Activated CD4-positive, CD25-positive, alpha-beta regulatory T cell (primary cell): ENCODE data around the gene LCP2.

Source experiments
- DNase-seq, 4 experiments: peaks; one replicate each; lab custom pipeline; 2025; lab: John Stamatoyannopoulos, UW

Gene LCP2

GRCh38 chr5:170315154-170315553, 17.6 kb upstream of the LCP2 start:
- DNase-seq: no peak

GRCh38 chr5:170314541-170315095, 17.0 kb upstream of the LCP2 start:
- DNase-seq: no peak

GRCh38 chr5:170313816-170314215, 16.2 kb upstream of the LCP2 start:
- DNase-seq: no peak

GRCh38 chr5:170313344-170313743, 15.8 kb upstream of the LCP2 start:
- DNase-seq: no peak

GRCh38 chr5:170312666-170313065, 15.1 kb upstream of the LCP2 start:
- no peak for DNase-seq

DNA sequence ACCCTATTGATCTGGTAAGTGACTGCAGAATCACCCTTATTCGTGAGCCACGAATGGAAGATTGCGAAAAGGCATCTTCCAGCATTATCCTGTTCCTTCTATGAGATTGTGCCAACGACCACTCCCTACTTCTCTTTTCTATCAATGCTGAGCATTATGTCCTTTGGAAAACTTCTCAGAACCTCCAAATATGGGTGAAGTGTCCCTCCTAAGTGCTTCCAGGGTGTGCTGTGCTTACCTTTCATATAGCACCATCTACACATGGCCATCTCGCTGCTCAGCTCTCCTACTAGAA, 14.7 kb upstream of the LCP2 start:
- no peak for DNase-seq

DNA sequence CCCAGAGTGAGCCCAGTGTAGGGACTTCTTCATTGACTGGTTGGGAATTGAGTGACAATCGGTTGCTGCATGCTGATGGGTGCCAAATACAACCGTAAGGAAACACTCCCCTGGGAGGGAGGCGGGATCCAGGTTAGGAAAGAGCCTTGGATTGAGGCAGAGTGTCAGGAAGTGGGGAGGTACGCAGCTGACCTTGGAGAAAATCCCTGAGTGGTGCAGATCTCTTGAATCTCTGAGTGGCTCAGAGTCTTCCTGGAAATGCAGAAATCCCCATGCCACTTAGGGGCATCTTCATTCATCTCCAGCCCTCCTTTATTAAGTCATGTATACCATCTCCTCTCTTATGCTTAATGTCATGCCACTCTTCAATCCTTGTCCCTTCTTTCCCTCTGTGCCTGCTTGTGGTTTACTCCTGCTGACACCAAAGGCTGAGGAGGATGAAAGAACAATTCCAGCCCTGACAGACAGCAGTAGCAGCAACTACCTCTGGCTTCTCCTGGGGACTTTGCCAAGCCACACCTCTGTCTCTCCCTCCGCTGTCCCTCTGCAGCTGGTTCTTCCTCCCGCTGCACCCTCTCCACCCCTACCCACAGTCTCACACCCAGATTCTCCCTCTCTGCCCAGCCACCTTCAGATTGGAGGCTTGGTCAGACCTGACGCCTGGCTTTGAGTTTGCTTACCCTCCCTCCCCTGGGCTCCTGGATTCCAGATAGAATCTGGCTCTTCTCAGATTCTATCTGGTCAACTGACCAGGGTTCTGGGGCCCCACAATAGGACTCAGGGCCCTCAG, 14.1 kb upstream of the LCP2 start:
- no peak for DNase-seq

GRCh38 chr5:170310256-170310926, 12.8 kb upstream of the LCP2 start:
- no peak for DNase-seq

GRCh38 chr5:170308686-170309085, 11.1 kb upstream of the LCP2 start:
- DNase-seq: no peak

- no peak for DNase-seq
These were observed 10.2 kb upstream of the LCP2 start for GRCh38 chr5:170307575-170308465.

- no peak for DNase-seq
These were observed 8.8 kb upstream of the LCP2 start for GRCh38 chr5:170306381-170306831.

DNA sequence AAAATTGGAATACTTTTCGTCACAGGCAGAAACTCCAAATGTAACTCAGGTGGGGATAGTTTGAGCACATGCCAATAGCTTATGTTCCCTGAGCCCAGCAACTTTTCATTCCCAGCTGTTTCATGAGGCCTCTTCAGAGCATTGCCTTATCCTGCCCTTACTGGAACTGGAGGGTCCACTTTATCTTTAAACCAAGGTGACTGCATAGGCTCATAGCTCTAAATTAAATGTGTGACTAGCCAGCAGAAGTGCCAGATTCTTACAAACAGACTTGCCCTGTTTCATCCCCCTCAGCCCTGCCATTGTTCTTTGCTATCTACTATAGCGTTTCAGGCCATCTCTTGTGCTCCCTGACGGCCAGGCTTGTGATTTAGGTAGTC, 8.1 kb upstream of the LCP2 start:
- no peak for DNase-seq

DNA sequence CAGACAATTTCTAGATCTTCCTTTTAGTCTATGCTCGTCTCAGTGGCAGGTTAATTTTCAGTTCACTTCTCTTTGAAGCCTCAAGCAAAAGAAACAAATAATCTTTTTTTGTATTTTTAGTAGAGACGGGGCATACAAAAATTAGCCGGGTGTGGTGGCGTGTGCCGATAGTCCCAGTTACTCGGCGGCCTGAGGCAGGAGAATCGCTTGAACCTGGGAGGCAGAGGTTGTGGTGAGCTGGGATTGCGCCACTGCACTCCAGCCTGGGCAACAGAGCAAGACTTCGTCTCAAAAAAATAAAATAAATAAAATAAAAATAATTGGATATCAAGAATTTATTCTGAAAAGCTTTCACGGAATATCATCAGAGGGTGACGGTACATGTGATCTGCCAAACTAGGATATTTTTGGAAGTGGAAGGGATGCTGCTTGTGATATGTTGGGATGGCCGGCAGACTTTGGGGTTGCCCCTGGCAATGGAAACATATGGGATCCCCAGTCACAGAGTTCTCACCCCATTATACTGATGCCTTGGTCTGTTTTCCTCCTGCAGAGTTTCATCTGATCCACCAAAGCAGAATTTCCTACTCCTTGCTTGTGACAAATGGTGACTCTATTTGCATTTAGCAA, 7.6 kb upstream of the LCP2 start:
- no peak for DNase-seq

DNA sequence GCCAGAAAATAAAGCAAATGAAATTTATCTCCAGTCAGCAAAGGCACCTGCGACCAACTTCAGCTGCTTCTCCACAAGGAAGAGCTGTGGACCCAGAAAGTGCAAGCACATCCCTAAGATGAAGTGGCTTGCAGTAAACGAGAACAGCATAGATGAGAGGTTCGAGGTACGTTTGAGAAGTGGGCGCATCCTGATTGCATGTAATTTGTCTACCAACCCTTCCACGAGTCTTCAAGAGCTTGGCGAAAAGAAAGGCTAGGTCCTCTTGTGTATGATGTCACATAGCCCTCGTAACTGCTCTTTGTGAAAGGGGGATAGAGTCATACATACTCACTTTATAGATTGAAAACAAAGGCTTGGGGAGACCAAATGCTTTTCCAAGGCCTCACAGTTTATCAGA, 6.0 kb upstream of the LCP2 start:
- no peak for DNase-seq

GRCh38 chr5:170302653-170303501, 5.3 kb upstream of the LCP2 start:
- peak in 1 of 4 experiments; percentile 22 for DNase-seq

GRCh38 chr5:170301981-170302652, 4.5 kb upstream of the LCP2 start:
- no peak for DNase-seq

GRCh38 chr5:170301149-170301548, 3.6 kb upstream of the LCP2 start:
- no peak for DNase-seq

- DNase-seq: no peak
These were observed 2.9 kb upstream of the LCP2 start for GRCh38 chr5:170300361-170301013.

DNA sequence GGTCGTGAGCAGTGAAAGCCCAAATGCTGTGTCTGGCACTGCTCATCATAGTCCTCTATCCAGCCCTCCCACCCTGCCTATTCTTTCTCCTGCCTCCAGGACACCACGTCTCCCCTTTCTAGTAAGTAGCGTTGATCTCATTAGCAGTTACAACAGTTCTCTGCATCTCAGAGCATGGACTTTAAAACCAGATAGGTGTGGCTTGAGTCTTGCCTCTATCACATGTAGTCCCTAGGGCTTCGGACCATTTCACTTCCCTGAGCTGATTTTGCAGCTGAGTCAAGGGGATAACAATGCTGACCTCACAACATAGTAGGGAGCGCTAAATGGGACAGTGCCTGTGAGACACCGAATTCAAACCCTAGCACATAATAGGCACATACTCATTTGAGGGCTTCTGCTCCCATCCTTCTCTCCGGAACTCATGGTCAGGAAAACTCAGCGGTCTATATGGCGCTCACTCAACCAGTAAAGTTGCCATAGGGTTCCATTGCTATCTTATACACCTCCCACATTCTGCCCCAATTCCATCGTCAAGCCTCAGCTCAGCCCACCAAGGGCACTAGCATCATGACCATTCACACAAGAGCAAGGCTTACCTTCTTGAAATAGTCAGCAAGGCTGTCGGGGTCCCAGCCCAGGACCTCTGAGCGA, 515 bp downstream of the LCP2 start:
- DNase-seq: no peak
